NCI-H345 (cell line): ENCODE results near the gene RBM5.

ENCODE experiments used
- DNase-seq: peaks from one replicate; lab custom pipeline; 2025; lab: John Stamatoyannopoulos, UW

The RBM5 gene

GRCh38 chr3:50138266-50139200 is 49.8 kb downstream of the RBM5 start:
- DNase-seq, result peak; percentile 37

GRCh38 chr3:50139308-50139707 is 50.6 kb downstream of the RBM5 start:
- DNase-seq, result no peak

- DNase-seq, result peak; percentile 42
Observed at GRCh38 chr3:50139718-50140423, 51.2 kb downstream of the RBM5 start.

DNA sequence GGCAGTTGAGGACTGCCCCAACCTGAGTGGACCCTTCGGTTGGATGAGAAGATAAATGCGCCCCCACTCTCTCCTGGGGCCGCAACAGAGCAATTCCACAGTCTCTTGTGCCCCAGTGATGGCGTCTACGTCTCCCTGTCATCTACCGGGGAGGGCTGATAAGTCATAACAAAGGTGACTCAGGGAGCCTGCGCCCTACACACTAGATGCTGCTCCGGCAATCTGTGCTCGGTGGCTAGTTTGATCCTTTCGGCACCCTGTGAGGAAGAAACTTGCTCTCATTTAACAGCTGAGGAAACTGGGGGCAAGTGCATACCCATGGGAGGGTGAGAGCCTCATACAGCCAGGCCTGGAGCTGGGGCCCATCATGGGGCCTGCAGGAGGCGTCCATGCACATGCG is 52.3 kb downstream of the RBM5 start:
- no peak for DNase-seq

DNA sequence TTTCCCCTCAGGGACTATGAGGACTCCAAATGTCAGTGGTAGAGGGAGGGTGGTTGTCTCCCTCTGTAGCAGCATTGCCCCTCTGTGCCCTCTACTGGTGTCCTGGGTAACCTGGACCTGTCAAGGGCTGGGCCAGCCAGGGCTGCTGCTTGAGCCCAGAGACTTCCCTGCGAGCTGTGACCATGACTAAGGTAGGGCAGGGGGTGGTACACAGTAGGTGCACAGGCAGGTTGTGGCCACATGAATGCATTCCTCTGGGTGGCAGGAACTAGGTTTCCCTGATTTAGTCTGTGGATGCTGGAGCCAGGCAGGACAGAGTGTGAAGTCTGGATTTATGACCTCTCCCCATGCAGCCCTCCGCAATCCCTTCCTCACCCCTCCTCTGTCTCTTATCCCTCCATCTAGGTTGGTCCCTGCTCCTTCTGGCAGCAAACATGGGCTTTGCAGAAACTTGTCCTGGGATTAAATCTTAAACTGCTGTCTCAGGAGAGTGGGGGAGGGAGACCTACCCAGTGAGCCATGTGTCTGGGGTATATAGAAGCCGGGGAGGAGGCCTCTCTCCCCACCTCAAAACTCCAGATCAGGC is 57.7 kb downstream of the RBM5 start:
- DNase-seq, result no peak

GRCh38 chr3:50147016-50147415 is 58.3 kb downstream of the RBM5 start:
- DNase-seq, result no peak

GRCh38 chr3:50147447-50147846 is 58.7 kb downstream of the RBM5 start:
- no peak for DNase-seq

- no peak for DNase-seq
Observed at GRCh38 chr3:50147861-50148260, 59.1 kb downstream of the RBM5 start.

GRCh38 chr3:50150404-50150750 is 61.7 kb downstream of the RBM5 start:
- DNase-seq, result no peak

DNA sequence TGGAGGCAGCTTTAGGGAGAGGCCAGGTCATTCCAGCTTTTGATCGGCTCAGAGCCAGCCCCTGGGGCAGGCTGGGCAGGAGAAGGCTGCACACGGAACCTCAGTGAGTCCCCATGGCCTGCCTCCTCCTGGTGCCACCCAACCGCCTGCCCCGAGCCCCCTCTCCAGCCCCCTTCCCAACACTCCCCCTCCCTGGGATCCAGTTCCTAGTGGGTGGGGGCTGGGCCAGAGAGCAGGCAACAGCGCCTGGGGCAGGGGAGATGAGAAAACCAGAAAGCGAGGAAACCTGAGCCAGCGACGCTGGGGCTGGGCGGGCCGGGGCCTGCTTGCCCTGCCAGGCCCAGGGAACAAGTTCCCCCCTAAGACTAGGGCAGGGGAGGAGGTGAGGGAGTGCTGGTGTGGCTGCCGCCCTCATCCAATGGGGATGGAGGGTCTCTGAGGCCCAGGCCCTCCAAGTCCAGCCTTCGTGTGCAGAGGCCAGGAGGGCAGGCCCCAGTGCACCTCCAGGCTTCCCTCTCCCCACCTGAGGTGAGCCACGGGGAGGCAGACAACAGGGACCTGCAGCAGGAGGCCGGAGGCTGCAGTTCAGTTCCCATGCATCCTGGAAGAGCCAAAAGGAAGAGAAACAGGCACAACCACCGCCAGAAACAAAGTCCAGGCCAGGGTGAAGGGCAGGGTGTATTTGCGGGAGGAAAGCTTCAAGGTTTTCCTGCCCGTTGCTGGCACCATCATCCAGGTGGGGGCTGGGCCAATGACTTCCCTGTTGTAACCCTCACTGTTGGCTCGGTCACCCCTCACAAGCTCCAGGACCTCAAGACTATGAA is 62.4 kb downstream of the RBM5 start:
- DNase-seq, result no peak

DNA sequence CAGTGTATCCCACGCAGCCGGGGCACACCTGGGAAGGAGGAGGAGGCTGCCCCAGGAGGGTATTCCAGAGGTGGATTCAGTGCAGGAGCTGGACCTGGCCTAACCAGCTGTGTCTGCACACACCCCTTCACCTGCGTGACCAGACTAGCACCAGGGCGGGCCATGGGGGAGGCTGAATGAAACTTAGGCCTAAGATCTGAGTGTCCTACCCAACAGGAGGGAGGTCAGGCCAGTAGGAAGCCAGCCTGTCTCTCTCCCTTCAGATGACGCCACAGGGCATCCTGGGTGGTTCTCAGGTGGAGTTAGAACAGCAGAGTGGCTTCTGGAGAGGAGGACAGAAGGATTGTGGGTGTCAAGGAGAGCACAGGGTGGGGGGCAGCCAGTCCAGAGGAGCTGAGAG is 63.0 kb downstream of the RBM5 start:
- no peak for DNase-seq

GRCh38 chr3:50153782-50154475 is 65.2 kb downstream of the RBM5 start:
- no peak for DNase-seq

- DNase-seq, result peak; percentile 67
Observed at GRCh38 chr3:50154476-50154839, 65.7 kb downstream of the RBM5 start.

DNA sequence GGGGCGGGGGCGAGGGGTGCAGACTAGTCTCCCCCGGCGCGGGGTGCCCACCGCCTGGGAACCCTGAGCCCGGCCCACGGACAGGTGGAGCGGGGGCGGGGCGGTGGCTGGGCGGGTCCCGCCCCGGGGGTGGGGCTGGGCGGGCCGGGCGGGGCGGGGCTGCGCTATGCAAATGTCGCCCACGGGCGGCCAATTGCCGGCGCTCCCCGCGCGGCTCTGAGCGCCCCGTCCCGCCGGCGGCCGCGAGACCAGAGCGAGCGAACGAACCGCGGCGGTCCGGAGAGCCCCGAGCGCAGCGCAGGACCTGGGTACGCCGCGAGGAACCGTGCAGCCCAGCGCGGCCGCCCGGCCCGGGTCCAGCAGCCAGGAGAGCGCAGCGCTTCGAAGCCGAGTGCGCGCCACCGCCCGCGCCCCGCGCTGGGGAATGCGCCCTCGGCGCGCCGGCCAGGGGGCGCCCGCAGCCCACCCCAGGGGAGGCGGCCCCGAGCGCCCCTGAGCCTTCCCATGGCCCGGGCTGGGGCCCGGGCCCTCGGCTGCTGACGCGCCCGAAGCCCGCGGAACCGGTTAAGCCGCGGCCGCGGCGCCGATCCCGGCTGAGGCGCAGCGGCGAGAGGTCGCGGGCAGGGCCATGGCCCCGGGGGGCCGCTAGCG is 66.2 kb downstream of the RBM5 start, which contains the start of gene SEMA3F:
Gene SEMA3F (plus strand): TSS at position 485 of the 651 bp plus-strand sequence. CDS start 4,299 bp downstream, outside the sequence.
- DNase-seq, result peak; percentile 67

GRCh38 chr3:50155491-50155878 is 66.8 kb downstream of the RBM5 start:
- no peak for DNase-seq

DNA sequence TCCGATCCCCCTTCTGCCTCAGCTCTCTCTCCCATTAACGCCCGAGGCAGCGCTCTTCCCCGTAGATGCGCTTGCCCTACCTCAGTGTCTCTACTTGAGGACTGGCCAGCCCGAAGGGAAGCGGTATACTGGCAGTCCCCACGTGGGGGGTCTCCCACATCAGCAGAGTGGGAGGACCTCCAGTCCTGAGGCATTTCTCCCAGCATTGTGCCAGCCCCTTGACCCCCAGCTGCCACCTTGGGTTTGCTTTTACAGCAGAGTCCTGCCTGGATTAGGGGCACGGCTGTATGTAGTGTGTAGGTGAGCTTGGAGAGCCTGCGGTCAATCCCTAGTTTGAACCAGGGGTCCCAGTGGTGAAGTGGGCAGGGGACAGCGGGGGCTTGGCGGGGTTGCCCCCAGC is 67.2 kb downstream of the RBM5 start:
- DNase-seq, result no peak

DNA sequence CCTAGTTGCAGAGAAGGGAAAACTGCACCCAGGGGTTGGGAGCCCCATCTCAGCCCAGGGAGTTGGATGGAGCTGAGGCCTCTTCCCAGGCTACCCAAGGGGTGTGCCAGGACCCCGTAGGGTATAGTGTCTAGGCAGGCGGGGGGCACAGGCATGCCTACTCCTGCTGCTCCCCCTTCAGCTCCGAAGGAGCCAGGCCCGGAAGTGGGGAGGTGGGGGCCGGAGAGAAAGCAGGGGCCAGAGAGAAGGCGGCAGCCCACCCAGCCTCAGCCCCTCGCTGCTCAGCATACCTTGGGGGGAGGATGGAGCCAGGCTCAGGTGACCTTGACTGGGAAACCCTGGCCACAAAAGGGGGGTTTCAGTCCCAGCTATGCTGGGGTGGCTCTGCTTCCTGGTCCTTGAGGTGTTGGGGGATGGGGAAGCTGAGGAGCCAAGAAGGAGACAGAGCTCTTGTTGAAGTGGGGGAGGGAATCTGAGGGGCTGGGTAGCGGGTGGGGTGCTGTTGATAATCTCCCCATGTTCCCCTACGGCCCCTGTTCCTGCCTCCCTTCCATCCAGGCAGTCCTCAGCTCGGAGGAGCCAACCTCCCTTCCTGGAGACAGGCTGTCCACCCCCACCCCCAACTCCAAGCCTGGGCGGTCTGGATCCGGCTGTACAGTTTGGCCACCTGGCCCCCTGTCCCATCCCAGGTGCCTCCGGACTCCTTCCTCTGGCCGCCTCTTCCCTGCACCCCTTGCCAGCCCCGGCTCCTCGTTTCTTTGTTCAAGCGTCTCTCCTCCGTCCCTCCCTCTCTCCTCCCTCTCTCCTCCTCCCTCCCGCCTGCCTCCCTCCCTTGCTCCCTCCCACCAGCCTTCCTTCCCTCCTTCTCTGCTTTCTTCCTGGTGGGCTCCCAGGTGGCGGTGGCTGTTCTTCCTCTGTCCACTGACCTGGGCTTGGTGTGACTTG is 68.1 kb downstream of the RBM5 start:
- DNase-seq, result no peak

- no peak for DNase-seq
Observed at GRCh38 chr3:50157827-50158529, 69.3 kb downstream of the RBM5 start.

- DNase-seq, result no peak
Observed at GRCh38 chr3:50158530-50159146, 69.9 kb downstream of the RBM5 start.
